Glutamatergic neuron (in vitro differentiated cells): ENCODE measurements around the gene NCLN. TPM values are rescaled to one million over a fixed set of nuclear protein-coding genes. Genes with fewer than 3 reads are reported as not detected.

Experiments
- DNase-seq: peaks from one replicate; pipeline ENCODE4 v3.0.0; 2022
- H3K27ac Mint-ChIP-seq: one replicate; pipeline ENCODE4 v1.8.0; 2020; ENCODE audit warnings: mild to moderate bottlenecking, mixed read lengths, inconsistent platforms; ENCODE audit not compliant: unreplicated experiment
- H3K27me3 Mint-ChIP-seq: one replicate; pipeline ENCODE4 v1.8.0; 2020; ENCODE audit warnings: mild to moderate bottlenecking, moderate library complexity, mixed read lengths, inconsistent platforms; ENCODE audit not compliant: unreplicated experiment
- H3K36me3 Mint-ChIP-seq: one replicate; pipeline ENCODE4 v1.8.0; 2020; ENCODE audit warnings: mild to moderate bottlenecking, mixed read lengths, inconsistent platforms; ENCODE audit not compliant: unreplicated experiment
- H3K4me1 Mint-ChIP-seq: one replicate; pipeline ENCODE4 v1.8.0; 2020; ENCODE audit warnings: mild to moderate bottlenecking, low read depth, mixed read lengths, inconsistent platforms; ENCODE audit not compliant: unreplicated experiment
- H3K4me3 Mint-ChIP-seq: one replicate; pipeline ENCODE4 v1.8.0; 2020; ENCODE audit warnings: mild to moderate bottlenecking, mixed read lengths, inconsistent platforms; ENCODE audit not compliant: unreplicated experiment
- H3K9me3 Mint-ChIP-seq: one replicate; pipeline ENCODE4 v1.8.0; 2020; ENCODE audit warnings: mild to moderate bottlenecking, moderate library complexity, mixed read lengths, inconsistent platforms; ENCODE audit not compliant: unreplicated experiment
- total RNA-seq: library from RNA; stranded (reverse); fragmentation: NEBNext Ultra II Directional; extraction: Animal tissue kit (Norgen Biotek cat#: 25700); gene quantifications from one replicate; pipeline ENCODE4 v1.2.1, GENCODE V29; 2021; ENCODE audit not compliant: unreplicated experiment
- TF ChIP-seq, protein P1 (sequence below): fragments of 200-600 bp; sonication (generic); IDR thresholded peaks from one replicate; pipeline ENCODE4 v1.5.0; 2021; ENCODE audit not compliant: partially characterized antibody, unreplicated experiment

NCLN gene
- total RNA-seq, 1 donor from 2014 or later = 54.4 TPM

DNA sequence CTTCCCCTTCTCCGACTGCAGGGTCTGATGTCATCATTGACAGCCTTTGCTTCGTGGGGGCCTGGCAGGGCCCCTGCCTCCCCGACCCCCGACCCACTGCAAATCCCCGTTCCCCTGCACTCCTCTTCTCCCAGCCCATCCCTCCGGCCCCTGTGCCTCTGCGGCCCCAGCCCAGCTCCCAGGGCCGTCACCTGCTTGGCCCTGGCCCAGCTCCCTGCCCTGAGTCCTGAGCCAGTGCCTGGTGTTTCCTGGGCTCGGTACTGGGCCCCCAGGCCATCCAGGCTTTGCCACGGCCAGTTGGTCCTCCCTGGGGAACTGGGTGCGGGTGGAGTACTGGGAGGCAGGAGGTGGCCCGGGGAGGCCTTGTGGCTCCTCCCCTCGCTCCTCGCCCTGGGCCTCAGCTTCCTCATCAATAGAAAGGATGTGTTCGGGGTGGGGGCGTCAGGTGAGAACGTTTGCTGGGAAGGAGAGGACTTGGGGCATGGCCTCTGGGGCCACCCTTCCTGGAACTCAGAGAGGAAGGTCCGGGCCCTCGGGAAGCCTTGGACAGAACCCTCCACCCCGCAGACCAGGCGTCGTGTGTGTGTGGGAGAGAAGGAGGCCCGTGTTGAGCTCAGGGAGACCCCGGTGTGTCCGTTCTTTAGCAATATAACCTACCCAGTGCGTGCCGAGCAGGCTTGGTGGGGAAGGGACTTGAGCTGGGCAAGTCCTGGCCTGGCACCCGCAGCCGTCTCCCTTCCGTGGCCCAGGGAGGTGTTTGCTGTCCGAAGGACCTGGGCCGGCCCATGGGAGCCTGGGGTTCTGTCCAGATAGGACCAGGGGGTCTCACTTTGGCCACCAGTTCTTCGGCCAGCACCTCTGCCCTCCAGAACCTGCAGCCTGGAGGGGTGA, 22.8 kb downstream of the NCLN start:
- TF ChIP-seq, protein P1, sequence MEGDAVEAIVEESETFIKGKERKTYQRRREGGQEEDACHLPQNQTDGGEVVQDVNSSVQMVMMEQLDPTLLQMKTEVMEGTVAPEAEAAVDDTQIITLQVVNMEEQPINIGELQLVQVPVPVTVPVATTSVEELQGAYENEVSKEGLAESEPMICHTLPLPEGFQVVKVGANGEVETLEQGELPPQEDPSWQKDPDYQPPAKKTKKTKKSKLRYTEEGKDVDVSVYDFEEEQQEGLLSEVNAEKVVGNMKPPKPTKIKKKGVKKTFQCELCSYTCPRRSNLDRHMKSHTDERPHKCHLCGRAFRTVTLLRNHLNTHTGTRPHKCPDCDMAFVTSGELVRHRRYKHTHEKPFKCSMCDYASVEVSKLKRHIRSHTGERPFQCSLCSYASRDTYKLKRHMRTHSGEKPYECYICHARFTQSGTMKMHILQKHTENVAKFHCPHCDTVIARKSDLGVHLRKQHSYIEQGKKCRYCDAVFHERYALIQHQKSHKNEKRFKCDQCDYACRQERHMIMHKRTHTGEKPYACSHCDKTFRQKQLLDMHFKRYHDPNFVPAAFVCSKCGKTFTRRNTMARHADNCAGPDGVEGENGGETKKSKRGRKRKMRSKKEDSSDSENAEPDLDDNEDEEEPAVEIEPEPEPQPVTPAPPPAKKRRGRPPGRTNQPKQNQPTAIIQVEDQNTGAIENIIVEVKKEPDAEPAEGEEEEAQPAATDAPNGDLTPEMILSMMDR = no peak
- no peaks in the 10 kb centered on the region for H3K4me1 Mint-ChIP-seq
- H3K27me3 Mint-ChIP-seq = peaks cover 1% of the 10 kb centered on the region
- no peaks in the 10 kb centered on the region for H3K9me3 Mint-ChIP-seq
- H3K36me3 Mint-ChIP-seq = no peaks in the 10 kb centered on the region
- no peak overlapping the region for H3K27ac Mint-ChIP-seq
- no peak for DNase-seq
- H3K4me3 Mint-ChIP-seq = no peak overlapping the region

DNA sequence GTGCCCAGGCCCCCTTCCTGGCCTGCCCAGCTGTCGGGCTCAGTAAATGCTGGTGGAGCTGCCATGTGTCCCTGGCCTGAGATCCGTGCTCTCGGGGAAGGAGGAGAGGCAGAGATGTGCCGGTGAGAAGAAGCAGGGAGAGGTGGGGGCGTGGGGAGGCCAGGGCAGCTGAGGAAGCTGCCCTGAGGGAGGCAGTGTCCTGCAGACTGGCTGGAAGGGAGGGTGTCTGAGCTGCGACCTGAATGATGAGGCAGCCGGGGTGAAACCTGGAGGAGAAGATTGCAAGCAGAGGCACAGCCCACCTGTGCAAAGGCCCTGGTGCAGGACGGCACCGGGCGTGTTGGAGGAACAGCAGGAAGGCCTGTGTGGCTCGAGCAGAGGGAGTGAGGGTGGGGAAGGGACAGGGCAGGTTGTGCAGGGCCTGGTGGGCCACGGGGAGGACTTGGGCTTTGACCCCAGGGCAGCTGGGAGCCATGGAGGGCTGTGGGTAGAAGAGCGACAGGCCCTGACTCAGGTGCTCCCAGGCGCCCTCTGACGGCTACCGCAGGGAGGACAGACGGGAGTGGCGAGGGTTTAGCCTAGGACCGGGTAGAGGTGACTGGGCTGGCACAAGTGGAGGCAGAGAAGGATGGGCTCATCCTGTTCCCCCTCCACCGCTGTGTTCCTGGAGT, 24.8 kb downstream of the NCLN start:
- Mint-ChIP-seq H3K27me3 (peaks cover 1% of the 10 kb centered on the region), H3K36me3 (no peaks in the 10 kb centered on the region), H3K4me1 (no peaks in the 10 kb centered on the region), H3K9me3 (no peaks in the 10 kb centered on the region), H3K27ac (no peak overlapping the region), H3K4me3 (no peak overlapping the region)
- peak; percentile 81 for DNase-seq
- TF ChIP-seq, protein P1 = peak; percentile 40

DNA sequence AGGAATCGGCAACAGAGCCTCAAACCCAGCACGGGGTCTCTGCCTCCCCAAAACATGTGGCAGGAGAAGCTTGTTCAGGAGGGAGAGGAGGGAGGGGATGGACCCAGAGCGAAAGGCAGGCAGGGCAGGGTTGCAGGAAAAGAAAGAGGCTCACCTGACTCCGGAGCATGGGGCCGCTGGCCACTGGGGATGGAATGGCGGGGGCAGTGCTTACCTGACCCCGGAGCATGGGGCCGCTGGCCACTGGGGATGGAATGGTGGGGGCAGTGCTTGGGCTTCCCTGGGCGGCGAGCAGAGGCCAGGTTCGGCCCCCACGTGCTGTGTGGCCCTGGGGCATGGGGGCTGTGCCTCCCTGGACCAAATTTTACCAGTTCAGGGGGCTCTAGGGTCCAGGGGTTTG, 25.5 kb downstream of the NCLN start:
- no peaks in the 10 kb centered on the region for H3K4me1 Mint-ChIP-seq
- no peaks in the 10 kb centered on the region for H3K36me3 Mint-ChIP-seq
- no peak overlapping the region for H3K4me3 Mint-ChIP-seq
- TF ChIP-seq, protein P1 = no peak
- H3K27ac Mint-ChIP-seq = no peak overlapping the region
- no peaks in the 10 kb centered on the region for H3K9me3 Mint-ChIP-seq
- H3K27me3 Mint-ChIP-seq = peaks cover 1% of the 10 kb centered on the region
- no peak for DNase-seq

DNA sequence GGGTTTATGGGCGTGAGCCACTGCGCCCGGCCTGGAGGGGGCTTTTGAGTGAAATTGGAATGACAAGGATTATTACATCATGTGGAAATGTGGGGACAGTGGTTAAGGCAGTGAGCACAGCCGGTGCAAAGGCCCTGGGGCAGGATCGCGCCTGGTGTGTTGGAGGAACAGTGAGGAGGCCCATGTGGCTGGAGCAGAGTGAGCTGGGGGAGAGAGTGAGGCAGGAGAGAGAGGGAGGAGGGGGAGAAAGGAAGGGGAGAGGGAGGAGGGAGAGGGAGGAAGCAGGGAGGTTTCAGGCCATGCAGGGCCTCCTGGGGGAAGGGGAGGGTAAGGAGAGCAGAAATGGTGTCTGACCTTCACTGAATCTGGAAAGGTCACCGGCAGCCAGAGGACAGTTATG, 27.4 kb downstream of the NCLN start:
- Mint-ChIP-seq H3K27ac (no peak overlapping the region), H3K4me3 (no peak overlapping the region), H3K9me3 (no peaks in the 10 kb centered on the region), H3K27me3 (peaks cover 1% of the 10 kb centered on the region), H3K36me3 (no peaks in the 10 kb centered on the region), H3K4me1 (no peaks in the 10 kb centered on the region)
- DNase-seq = no peak
- TF ChIP-seq, protein P1 = no peak

DNA sequence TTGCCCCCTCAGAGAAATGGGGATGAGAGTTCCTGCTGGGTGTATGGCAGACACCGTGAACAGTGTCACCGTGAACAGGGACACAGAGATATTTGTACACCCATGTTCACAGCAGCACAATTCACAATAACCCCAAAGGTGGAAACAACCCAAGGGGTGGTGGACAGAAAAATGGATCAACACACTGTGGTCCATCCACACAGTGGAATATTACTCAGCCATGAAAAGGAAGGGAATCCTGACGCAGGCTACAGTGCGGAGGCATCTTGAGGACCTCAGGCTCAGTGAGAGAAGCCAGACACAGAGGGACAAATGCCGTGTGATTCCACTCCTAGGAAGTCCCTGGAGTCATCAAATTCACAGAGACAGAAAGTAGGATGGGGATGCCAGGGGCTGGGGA, 31.1 kb downstream of the NCLN start:
- no peaks in the 10 kb centered on the region for H3K4me1 Mint-ChIP-seq
- TF ChIP-seq, protein P1 = no peak
- no peaks in the 10 kb centered on the region for H3K36me3 Mint-ChIP-seq
- H3K27ac Mint-ChIP-seq = no peak overlapping the region
- no peak for DNase-seq
- peaks cover 5% of the 10 kb centered on the region for H3K27me3 Mint-ChIP-seq
- no peak overlapping the region for H3K4me3 Mint-ChIP-seq
- H3K9me3 Mint-ChIP-seq = no peaks in the 10 kb centered on the region
